Endodermal cell (in vitro differentiated cells): ENCODE data around the gene EML2. TPM values are rescaled to one million over a fixed set of nuclear protein-coding genes. Genes with fewer than 3 reads are reported as not detected.

Experiments used
- DNase-seq: peaks from one replicate; pipeline ENCODE4 v3.0.0-alpha.2; 2017
- H3K27ac ChIP-seq: 2 replicates; pipeline ENCODE4 v1.5.1; 2013; ENCODE audit warnings: mild to moderate bottlenecking, low read depth, low read length, moderate library complexity
- H3K27me3 ChIP-seq: 2 replicates; pipeline ENCODE4 v1.6.1; 2013; ENCODE audit warnings: mild to moderate bottlenecking, low read length, moderate library complexity; ENCODE audit not compliant: insufficient read depth, control insufficient read depth, poor library complexity, severe bottlenecking
- H3K36me3 ChIP-seq: 2 replicates; pipeline ENCODE4 v1.7.0; 2013; ENCODE audit warnings: mild to moderate bottlenecking, low read length, moderate library complexity; ENCODE audit not compliant: control insufficient read depth, insufficient read depth
- H3K4me1 ChIP-seq: one replicate; pipeline ENCODE4 v1.7.0; 2013; ENCODE audit warnings: low read length; ENCODE audit not compliant: control insufficient read depth, insufficient read depth
- H3K4me3 ChIP-seq: 2 replicates; pipeline ENCODE4 v1.5.1; 2013; ENCODE audit warnings: mild to moderate bottlenecking, low read length, moderate library complexity
- H3K9ac ChIP-seq: 2 replicates; pipeline ENCODE4 v1.6.1; 2013; ENCODE audit warnings: mild to moderate bottlenecking, low read length, moderate library complexity; ENCODE audit not compliant: poor library complexity, severe bottlenecking; ENCODE audit errors: extremely low read depth
- H3K9me3 ChIP-seq: 2 replicates; pipeline ENCODE4 v1.6.1; 2013; ENCODE audit warnings: mild to moderate bottlenecking, low read length, moderate library complexity; ENCODE audit not compliant: control insufficient read depth
- H3K27ac Mint-ChIP-seq: 2 replicates; pipeline ENCODE4 v1.8.0; 2020; ENCODE audit warnings: mixed read lengths
- H3K27me3 Mint-ChIP-seq: 2 replicates; pipeline ENCODE4 v1.8.0; 2021; ENCODE audit warnings: mild to moderate bottlenecking, mixed read lengths; ENCODE audit not compliant: insufficient read depth
- H3K36me3 Mint-ChIP-seq: 2 replicates; pipeline ENCODE4 v1.8.0; 2020; ENCODE audit warnings: low read depth, mixed read lengths
- H3K4me1 Mint-ChIP-seq: 2 replicates; pipeline ENCODE4 v1.8.0; 2020; ENCODE audit warnings: mixed read lengths
- H3K4me3 Mint-ChIP-seq: 2 replicates; pipeline ENCODE4 v1.8.0; 2020; ENCODE audit warnings: mild to moderate bottlenecking, moderate library complexity, mixed read lengths
- H3K9me3 Mint-ChIP-seq: 2 replicates; pipeline ENCODE4 v1.8.0; 2020; ENCODE audit warnings: mild to moderate bottlenecking, mixed read lengths
- CTCF ChIP-seq: fragments of 200-600 bp; sonication (generic); conservative IDR thresholded peaks from 2 replicates; pipeline ENCODE4 v1.5.0; 2021; ENCODE audit warnings: antibody characterized with exemption, mild to moderate bottlenecking
- WGBS, 2 experiments: methylation state at CpG; one replicate each; pipeline versions ENCODE4 v1.1.5 to v1.1.7; 2013; ENCODE audit warnings: missing lambda C conversion rate in 2 of 2, mixed read lengths in 1 of 2; ENCODE audit not compliant: insufficient coverage in 1 of 2, insufficient read length in 1 of 2; 5-methylcytosine and 5-hydroxymethylcytosine counted together
- total RNA-seq, 2 donors: library from RNA; stranded (reverse); fragmentation: NEBNext Ultra II Directional in 1 of 2; extraction: Animal tissue kit (Norgen Biotek cat#: 25700) in 1 of 2; gene quantifications; 2 replicates in 1 of 2; 3 replicates in 1 of 2; pipeline ENCODE4 v1.2.1, GENCODE V29; 2021

EML2 gene
- total RNA-seq, 2 donors from 2014 or later = 42.9 to 79.3 TPM

- peak within 1 kb of the TSS; percentile 95 for H3K4me3 ChIP-seq
- DNase-seq = peak; percentile 99
- peak within 1 kb of the TSS; percentile 84 for H3K27ac ChIP-seq
- Mint-ChIP-seq H3K4me3 (peak within 1 kb of the TSS; percentile 89), H3K9me3 (no peaks in the 10 kb centered on the region), H3K4me1 (peaks cover 5% of the 10 kb centered on the region), H3K36me3 (peaks cover 8% of the 10 kb centered on the region), H3K27me3 (peaks cover 12% of the 10 kb centered on the region), H3K27ac (peak within 1 kb of the TSS; percentile 98)
- no peaks in the 10 kb centered on the region for H3K36me3 ChIP-seq
- peak within 1 kb of the TSS; percentile 67 for H3K9ac ChIP-seq
- no peaks in the 10 kb centered on the region for H3K27me3 ChIP-seq
- no peaks in the 10 kb centered on the region for H3K9me3 ChIP-seq
- WGBS, 2 experiments = 0 to 1% methylated on average over 28 to 63 of the region's 63 CpGs
- H3K4me1 ChIP-seq = no peaks in the 10 kb centered on the region
- peak; percentile 66 for TF ChIP-seq CTCF
Observed at GRCh38 chr19:45584332-45585157, 54.7 kb downstream of the EML2 start, which contains the start of gene OPA3. Gene OPA3, minus strand, starts transcription at chr19:45584802. Its CDS starts 38 bp downstream, at chr19:45584764.

GRCh38 chr19:45581576-45581975 is 57.6 kb downstream of the EML2 start:
- WGBS, 2 experiments = 94 to 97% methylated on average over 5 to 7 of the region's 7 CpGs
- Histone ChIP-seq H3K4me3 (no peak overlapping the region), H3K36me3 (no peaks in the 10 kb centered on the region), H3K27ac (no peak overlapping the region), H3K9me3 (no peaks in the 10 kb centered on the region), H3K27me3 (no peaks in the 10 kb centered on the region), H3K4me1 (peaks cover 4% of the 10 kb centered on the region), H3K9ac (no peak overlapping the region)
- DNase-seq = no peak
- H3K4me3 Mint-ChIP-seq = no peak overlapping the region
- no peaks in the 10 kb centered on the region for H3K27me3 Mint-ChIP-seq
- TF ChIP-seq CTCF = no peak
- peaks cover 8% of the 10 kb centered on the region for H3K36me3 Mint-ChIP-seq
- H3K9me3 Mint-ChIP-seq = no peaks in the 10 kb centered on the region
- H3K27ac Mint-ChIP-seq = peak overlapping the region; percentile 48
- peaks cover 23% of the 10 kb centered on the region for H3K4me1 Mint-ChIP-seq

- no peaks in the 10 kb centered on the region for H3K9me3 ChIP-seq
- H3K36me3 ChIP-seq = no peaks in the 10 kb centered on the region
- Mint-ChIP-seq H3K9me3 (no peaks in the 10 kb centered on the region), H3K4me1 (peaks cover 24% of the 10 kb centered on the region), H3K27ac (no peak overlapping the region), H3K36me3 (peaks cover 10% of the 10 kb centered on the region), H3K4me3 (no peak overlapping the region), H3K27me3 (no peaks in the 10 kb centered on the region)
- no peaks in the 10 kb centered on the region for H3K27me3 ChIP-seq
- H3K4me3 ChIP-seq = no peak overlapping the region
- H3K27ac ChIP-seq = no peak overlapping the region
- no peak overlapping the region for H3K9ac ChIP-seq
- no peak for TF ChIP-seq CTCF
- 94 to 95% methylated on average over 5 of the region's 5 CpGs for WGBS, 2 experiments
- H3K4me1 ChIP-seq = peaks cover 4% of the 10 kb centered on the region
- no peak for DNase-seq
Observed at GRCh38 chr19:45578861-45579260, 60.3 kb downstream of the EML2 start.
